Mammary epithelial cell (primary cell): ENCODE results near the gene KCNG2.

ENCODE experiments used
- EZH2 ChIP-seq: IDR thresholded peaks from 2 replicates; pipeline ENCODE4 v1.6.1; 2012; ENCODE audit warnings: low read length, inconsistent platforms, borderline replicate concordance
- TF ChIP-seq, protein P1 (sequence below), 2 donors: IDR thresholded peaks in 1 of 2; conservative IDR thresholded peaks in 1 of 2; 2 replicates each; pipeline ENCODE4 v1.5.1; 2011 to 2012; ENCODE audit warnings: inconsistent platforms in 2 of 2, low read length in 2 of 2, mild to moderate bottlenecking in 2 of 2, control low read depth in 1 of 2, low read depth in 1 of 2; ENCODE audit not compliant: insufficient read depth in 1 of 2; ENCODE audit errors: extremely low read depth in 1 of 2

DNA sequence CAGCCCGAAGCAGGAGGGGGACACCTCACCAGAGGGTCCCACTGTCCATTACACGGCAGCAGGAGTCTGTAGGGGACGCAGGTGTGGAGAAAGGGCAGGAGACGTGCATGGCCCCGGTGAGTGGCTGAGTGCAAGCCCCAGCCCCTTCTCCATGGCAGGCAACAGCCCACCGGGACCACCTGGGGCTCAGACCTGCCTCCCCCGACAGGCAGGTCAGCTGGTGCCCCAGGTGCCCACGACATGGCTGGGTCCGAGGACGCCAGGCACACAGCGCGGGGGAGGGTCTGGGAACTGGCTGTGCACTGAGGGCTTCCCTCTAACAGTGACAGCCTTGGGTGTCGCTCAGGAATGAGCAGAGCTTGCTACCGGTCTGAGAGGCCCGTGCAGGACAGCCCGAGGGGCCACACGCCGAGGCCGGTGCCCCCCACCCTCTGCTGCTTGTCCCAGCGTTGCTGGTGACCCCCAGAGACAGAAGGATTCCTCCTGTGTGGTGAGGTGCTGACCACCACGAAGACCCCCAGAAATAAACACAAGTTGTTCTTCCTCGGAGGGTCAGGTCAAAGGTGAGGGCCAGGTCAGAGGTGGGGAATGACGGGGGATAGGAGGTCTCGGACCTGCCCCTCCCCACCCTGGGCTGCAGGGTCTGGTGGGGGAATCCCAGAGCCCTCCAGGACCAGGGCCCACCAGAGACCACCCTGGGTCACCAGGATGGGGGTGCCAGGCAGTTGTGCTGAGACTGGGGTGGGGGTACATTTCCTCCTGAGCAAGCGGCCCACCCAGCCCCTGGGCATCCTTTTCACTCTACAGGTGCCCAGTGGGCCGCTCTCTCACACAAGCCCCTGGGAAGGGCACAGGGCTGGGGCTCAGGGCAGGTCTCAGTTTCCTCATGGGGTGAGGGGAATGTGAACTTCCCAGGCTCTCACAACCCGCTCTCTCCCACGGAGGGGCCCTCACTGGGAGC is 103.2 kb downstream of the KCNG2 start:
- TF ChIP-seq, protein P1, sequence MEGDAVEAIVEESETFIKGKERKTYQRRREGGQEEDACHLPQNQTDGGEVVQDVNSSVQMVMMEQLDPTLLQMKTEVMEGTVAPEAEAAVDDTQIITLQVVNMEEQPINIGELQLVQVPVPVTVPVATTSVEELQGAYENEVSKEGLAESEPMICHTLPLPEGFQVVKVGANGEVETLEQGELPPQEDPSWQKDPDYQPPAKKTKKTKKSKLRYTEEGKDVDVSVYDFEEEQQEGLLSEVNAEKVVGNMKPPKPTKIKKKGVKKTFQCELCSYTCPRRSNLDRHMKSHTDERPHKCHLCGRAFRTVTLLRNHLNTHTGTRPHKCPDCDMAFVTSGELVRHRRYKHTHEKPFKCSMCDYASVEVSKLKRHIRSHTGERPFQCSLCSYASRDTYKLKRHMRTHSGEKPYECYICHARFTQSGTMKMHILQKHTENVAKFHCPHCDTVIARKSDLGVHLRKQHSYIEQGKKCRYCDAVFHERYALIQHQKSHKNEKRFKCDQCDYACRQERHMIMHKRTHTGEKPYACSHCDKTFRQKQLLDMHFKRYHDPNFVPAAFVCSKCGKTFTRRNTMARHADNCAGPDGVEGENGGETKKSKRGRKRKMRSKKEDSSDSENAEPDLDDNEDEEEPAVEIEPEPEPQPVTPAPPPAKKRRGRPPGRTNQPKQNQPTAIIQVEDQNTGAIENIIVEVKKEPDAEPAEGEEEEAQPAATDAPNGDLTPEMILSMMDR (conservative IDR thresholded peaks at IDR 0.05 in 1 of 2, IDR thresholded peaks at IDR 0.05 in 1 of 2; ENCODE audit: extremely low read depth in 1 of 2, insufficient read depth in 1 of 2, low read depth in 1 of 2, low read length in 2 of 2): no peak
- TF ChIP-seq EZH2: no peak
